NCI-H345 treated with DMSO at 0.1 percent for 48 hours (cell line): ENCODE results near the gene SLC14A1.

ENCODE experiments used
- DNase-seq: peaks from one replicate; lab custom pipeline; 2025; ENCODE audit not compliant: unreplicated experiment; lab: John Stamatoyannopoulos, UW

The SLC14A1 gene

DNA sequence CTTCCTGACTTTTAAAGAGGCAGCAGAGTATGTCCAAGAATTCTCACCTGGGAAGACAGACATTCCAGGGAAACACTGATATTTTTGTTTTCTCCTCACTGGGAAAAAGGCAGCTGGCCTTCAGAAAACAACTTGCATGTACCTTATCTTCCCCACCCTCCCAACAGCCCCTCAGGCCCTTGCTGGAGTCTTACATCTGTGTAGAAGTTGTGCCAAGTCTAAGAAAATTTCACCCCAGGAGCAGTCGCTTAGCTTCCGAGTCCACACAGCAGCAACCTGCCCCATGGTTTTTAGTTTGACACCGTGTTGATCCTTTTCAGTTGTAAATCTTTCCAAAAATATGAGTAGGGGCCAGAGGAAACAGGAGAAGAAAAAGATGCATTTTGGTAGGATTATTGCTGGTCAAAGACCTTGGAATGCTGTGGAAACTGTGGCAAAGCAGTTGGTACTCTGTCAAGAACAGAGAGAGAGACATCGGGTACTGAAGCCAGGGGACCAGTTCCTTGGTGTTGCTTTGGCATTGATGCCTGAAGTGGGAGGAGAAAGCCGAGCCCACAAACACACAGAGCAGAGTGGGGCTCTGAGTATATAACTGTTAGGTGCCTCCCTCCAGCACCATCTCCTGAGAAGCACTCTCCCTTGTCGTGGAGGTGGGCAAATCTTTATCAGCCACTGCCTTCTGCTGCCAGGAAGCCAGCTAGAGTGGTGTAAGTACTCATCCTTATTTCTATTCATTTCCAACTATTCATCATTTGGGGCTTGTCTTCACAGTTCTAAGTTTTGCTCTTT, at the start of gene SLC14A1:
TSS of gene SLC14A1 (plus strand) at position 615 of the 789 bp plus-strand sequence. CDS start 6,140 bp downstream, outside the sequence.
- no peak for DNase-seq

DNA sequence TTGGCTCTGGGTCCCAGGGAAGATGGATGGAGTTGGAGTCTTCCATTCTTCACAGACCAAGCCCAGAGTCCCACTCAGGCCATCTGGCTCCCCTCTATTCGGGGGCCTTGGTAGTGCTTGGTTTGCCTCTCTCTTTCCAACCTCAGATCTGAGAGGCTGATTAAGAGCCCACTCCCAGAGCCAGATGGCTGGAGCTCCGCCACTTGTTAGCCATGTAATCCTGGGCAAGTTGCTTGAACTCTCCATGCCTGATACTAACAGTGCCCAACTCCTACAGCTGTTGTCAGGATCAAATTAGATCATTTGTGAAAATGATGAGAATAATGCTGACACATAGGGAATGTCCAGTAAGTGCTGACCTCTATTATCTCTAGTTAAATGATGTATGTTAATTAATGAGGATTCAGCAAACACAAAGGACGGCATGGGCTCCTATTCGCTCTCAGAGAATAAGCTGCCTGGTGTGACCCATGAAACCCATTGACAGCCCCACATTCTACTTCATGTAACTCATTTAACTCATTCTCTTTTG, 46.6 kb upstream of the SLC14A1 start:
- DNase-seq: no peak

DNA sequence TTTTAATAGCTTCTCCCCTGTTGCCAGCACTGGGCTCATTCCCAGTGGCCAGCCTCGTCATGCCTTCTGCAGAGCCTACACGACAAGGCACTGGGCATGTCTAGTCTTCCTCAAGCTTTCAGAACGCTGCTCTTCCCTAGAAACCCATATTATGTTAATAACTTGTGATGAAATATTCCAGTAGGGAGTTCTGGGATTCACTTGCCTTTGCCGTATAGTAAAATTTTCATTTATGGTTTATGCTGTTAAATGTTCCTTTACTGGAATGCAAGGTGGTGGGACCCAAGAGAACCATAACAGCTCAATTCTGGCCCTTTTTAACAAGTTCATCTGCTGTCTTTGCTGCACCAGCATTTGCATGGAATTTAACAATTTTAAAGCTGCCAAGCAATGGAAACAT, 45.5 kb upstream of the SLC14A1 start:
- no peak for DNase-seq

DNA sequence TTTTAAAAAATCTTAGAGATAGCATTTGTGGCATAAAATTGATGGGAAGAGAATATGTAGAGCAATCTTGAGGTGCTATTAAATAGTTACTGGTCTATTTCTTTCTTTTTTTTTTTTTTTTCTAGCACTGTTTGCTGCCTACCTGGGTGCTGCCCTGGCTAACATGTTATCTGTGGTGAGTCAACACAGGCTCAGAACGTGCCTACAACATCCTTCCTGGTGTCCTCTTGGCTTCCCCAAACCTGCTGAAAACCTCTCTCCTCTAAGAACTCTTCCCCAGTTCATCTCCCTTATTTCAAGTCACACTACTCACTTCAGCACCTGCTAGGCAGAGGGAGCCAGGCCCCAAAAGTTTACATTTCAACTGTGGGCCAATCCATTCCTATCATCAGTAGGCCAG, 45.1 kb upstream of the SLC14A1 start:
- no peak for DNase-seq

DNA sequence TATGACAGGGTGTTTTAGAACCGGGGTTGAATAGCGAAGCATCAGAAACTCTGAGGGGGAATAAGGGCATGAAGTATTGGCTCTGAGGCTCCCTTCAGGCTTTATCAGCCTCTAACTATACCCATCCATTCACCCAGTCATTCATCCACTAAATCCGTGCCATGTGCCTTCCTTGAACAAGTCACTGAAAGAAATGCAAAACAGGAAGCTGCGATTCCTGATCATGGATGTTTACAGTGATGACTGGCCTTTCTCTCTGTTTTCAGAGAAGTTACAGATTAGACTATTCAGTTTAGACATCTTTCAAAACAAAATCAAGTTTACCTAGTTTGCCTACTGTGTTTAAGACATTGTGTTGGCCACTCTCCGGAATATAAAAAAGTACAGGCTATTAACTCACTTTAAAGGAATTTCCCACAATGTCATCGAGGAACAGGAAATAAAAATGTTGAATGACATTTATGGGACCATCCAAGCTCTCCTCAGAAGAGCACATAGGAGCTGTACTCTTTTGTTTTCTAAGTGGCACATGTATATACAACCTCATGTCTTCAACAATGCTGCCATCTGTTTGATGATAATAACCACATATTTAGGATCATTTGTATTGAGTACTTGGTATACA, 43.8 kb upstream of the SLC14A1 start:
- no peak for DNase-seq

DNA sequence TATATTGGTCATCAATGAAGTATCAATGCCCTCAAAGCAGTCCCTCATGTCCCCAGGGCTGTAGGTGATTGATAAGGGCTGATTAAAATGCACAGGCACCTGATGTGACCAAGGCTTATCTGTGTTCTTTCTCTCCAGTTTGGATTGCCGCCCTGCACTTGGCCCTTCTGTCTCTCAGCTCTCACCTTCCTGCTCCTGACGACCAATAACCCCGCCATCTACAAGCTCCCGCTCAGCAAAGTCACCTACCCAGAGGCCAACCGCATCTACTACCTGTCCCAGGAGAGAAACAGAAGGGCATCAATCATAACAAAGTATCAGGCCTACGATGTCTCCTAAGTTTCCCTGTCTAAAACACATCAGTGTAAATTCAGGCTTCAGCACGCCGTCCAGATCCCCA, 41.8 kb upstream of the SLC14A1 start:
- DNase-seq: no peak

DNA sequence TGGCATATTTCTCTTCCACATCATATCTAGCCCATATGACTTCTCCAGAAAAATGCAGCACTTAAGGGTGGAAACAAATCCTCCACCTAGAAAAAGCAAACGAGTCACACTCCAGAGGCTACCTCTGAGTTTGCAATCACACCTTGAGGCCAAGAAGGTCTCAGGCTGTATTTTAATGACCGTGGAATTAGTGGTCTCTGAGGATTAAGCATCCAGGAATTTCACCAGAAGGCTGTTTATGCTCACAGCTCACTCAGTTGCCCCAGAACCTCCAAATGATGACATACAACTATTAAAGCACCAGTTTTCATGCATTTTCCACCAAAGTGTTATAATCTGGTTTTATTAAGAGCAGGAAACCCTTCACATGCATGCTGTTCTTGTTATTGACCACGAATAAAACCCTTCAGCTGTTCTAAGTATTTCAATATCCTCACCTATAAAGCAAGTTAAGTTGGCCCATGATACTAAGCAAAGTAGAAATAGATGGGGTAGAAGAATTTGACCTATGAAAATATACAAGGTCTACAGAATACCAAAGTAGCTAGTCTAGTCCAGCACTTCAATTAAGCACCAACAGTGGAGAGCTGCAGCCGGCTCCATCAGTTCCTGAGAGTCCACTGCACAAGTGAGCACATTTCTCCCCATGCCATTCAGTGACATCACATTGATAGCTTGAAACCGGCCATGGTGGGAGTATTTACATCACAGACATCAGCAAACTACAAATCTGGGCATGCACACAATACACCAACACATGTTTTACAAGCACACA, 39.5 kb upstream of the SLC14A1 start:
- no peak for DNase-seq

DNA sequence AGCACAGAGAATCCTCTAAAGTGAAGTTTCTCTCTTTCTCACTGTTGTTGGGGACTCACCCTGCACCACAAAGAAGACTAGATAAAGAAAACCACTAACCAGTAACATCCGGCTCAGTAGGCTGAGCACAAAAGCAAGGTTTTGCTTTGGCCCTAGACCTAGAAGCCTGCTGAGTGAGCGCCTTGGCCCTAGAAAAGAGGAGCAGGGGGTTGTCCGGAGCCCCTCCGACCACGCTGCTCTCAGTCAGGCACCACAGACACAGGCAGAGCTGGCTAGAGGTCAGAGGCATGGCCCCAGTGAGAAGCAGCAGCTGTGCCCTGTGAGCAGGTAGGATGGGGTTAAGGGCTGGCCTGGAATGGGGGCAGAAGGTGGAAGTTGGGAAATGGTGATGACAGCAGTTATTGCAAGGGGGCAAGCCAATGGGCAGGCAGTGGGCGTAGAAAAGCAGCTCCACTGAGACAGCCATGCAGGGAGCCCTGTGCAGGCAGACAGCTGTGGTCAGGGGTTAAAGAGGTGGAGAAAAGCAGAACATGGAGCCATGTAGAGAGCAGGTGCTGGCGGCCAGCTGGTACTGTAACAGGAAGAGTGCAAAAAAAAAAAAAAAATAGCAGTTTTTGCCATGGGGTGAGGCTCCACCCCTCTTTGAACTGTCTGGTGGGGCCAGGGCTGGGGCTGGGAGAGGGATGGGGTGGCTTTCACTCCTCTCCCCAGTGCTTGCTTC, 36.9 kb upstream of the SLC14A1 start:
- DNase-seq: no peak

DNA sequence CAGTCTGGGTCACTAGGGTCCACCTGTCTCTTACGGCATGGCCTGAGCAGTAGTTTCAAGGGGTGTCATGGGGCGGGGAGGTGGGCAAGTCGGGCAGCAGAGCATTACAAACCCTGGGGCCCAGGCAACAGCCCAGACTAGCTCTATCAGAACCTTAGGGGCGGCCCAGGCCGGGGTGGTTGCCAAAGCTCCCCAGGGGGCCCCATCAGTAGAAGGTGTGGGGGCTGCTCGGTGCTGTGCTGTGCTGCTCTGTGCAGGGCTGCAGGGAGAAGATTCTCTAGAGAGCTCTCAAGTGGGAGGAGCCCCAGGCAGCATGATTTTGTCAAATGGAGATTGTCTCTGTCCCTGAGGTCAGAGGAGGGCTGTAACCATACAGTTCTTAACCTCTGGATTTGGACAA, 36.4 kb upstream of the SLC14A1 start:
- no peak for DNase-seq

DNA sequence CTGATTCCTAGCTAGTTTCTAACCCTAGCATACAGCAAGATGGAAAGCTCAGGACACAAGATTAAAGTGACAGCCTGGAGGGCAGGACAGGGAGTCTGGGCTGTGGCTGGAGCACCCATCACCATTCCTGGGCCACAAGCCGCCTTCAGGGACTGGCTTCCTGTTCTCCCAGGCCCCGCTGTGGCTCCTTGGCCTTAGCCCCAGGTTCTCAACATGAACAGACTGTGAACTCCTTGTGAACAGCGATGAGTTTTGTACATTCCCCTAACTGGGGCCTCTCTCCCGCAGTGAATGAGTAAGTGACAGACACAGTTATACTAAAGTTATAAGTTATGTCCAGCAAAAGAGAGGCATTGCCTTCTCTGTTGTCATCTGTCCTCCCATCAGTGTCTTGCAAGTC, 35.9 kb upstream of the SLC14A1 start:
- no peak for DNase-seq

DNA sequence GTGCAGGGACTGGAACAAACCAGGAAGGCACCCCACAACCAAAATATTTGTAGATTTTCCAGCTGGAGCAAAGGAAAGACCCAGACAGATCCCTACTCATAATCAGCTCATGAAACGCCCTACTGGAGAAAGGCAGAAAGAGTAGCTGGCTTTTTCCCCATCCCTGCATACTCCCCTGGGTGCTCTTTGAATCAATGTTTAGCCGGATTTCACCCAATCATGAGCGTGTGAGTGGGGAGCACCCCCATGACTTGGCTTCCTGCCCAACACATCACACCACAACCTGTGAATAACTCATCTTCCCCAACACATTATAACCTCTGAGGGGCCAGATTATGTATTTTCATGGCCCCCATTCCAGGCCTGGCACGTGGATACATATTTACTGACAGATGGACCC, 35.1 kb upstream of the SLC14A1 start:
- DNase-seq: no peak

DNA sequence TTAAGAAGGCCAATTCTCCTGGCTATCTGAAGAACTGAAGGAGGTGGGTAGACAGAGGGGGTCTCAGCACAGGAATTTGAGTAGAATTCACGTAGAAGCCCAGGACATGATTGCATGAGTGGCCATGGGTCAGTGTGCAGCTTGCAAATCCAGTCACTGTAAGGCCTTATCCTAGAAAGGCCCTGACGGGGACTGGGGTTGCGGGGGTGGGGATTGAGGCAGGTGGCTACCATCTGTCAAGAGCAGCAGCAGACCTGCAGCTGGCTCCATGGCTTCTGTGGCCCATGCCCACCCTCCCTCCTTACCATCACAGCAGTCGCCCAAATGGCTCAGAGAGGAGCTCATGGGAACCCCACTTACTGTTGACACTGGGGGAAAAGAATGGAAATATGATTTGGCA, 34.6 kb upstream of the SLC14A1 start:
- no peak for DNase-seq

DNA sequence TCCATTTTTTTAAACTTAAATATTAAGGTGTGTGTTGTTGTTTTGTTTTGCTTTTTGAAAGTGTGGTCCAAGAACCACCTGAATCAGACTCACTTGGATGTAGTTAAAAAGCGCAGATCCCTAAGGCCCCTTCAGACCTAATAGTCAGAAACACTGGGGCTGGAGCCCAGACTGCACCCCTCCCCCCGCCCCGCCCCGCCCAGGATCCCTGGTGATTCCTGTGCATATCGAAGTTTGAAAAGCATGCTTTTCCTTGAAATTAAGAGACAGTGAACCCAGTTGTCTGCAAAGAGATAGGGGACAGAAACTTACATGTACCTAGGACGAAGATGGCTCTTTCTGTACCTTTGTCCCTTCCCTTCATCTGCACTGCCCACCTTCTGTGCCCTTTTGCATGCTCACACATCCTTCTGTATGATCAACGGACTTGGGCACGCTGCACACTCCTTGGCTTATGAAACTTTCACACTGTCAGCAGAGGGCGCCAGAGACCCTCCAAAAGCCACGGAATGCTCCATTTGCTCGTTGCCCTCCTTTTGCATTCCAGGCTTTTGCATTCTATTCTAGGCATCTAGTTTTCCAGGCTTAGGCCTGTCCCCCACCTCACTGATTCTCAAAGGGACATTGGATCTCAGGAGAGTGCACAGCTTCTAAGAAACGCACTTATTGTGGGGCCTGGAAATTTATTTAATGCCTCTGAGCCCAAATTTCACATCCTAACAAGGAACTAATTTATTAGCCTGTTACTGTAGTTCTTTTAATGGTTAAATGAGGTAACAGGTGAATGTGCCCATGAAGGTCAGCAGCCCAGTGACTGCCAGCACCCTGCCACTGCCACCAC, 32.8 kb upstream of the SLC14A1 start:
- DNase-seq: peak; percentile 56

DNA sequence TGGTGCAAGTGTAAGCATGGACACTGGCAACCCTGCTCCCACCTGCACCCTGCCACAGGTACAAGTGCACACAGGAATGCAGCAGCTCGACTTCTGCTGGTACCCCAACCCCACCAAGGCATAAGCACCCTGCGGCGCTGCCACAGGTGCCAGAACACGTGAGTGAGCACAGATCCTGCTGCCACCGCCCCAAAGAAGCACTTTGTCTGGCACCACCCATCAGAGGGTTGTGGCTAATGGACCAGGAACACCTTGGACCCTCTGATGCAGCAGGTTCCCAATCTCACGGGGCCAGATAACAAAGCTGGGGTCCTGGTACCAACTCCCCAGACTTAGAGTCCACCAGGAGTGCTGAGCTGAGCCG, 32.2 kb upstream of the SLC14A1 start:
- no peak for DNase-seq

DNA sequence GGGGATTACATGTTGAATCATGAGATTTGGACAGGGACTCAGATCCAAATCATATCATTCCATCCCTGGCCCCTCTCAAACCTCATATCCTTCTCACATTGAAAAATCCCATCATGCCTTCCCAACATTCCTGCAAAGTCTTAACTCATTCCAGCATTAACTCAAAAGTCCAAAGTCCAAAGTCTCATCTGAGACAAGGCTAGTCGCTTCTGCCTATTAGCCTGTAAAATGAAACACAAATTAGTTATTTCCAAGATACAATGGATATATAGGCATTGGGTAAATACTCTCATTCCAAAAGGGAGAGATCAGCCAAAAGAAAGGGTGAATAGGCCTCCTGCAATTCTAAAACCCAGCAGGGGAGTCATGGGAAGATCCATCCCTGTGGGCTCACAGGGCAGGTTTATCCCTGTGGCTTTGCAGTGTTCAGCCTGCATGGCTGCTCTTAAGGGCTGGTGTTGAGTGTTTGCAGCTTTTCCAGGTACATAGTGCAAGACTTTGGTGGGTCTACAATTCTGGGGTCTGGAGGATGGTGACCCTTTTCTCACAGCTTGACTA, 21.2 kb upstream of the SLC14A1 start:
- no peak for DNase-seq

DNA sequence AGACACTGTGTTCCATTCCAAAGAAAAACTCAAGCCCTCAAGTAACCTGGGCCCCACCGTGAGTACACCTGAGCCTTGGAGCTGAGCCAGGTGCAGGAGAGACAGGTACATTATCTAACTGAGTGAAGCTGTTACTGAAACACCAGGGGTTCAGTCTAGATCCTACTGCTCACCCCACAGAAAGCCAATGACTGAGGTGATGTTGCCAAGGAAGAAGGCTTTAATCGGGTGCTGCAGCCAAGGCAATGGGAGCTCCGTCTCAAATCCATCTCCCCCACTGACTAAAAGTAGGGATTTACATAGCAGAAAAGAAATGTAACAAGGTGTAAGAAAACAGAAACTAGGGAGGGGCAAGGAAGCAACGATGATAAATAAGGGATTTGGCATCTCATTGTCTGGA, 15.2 kb upstream of the SLC14A1 start:
- DNase-seq: no peak

DNA sequence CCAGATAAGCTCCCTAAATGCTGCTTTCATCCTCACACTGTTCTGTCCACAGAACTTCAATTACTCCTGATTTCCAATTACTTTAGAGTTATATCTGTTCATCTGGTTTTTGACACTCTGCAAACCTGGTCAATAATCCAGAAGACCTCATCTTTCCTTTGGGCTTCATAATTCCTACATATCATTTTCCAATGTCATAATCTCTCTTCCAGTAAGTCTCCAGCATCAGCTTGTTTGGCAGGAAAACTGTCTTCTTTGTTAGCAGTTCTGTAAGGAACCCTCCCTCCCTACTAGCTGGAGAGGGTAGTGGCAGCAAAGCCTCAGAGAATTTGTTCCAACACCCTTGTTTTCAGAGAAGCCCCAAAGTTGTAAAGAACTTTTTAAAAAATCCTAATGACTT, 11.9 kb upstream of the SLC14A1 start:
- DNase-seq: no peak

DNA sequence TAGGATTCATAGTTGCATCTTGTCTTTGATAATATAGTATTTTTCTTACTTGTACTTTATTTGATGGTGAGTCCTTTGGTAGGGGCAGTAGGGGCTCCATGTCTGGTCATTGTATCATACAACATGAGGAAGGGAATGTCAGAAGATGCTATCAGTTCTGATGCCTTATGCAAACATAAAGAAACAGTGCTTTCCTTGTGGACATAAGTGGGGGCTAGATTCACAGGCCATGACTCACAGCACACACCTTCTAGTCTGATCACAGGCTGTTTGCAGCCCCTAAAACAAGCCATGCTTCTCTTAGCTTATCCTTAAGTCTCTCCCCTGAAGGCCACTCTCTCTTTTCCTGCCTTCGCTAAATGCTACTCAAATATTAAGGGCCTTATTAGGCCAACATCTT, 10.7 kb upstream of the SLC14A1 start:
- no peak for DNase-seq

DNA sequence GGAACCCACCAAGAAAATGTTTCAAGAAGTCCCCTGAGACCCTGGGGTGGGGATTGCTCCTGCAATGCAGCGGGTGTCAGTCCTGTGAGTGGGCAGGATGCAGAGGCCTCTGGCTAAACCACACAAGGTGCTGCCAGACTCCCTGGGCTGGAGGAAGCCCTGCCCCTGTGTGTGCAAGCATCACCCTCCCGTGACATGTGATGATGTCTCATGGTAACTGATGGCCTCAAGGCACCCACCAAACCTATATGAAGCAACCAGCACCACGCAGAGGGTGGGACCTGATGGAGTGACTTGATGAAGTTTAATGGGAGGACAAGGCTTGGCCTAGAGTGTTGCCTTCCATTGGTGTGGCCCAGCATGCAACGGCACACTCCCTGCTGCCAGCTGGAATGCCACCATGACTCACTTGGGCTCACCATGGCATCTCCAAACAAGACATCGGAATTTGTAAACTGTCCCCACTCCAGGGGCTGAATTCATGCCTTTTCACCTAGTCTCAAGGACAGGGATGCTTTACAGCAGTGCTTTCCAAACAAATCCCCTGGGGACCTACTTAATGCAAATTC, 8.7 kb upstream of the SLC14A1 start:
- no peak for DNase-seq

DNA sequence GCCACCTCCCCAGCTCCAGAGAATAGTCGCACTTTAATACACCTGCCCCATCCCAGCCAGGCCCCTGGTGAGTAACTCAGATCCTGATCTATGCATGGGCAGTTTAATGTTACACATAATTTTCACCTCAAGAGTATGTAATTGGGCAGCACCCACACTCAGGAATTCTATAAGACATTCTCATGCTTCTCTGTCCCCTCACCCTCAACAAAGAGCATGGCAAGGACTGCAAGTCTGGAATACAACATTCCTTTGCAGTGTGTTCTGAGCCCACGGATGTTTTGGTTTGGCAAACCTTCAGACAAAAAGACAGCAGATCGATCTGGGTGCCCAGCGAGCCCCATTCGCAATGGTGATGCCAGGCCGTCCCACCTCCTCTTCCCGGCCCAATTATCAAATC, 4.9 kb upstream of the SLC14A1 start:
- no peak for DNase-seq
